OCI-LY7 (cell line): Measurements from ENCODE around the gene PLK2. TPM values are rescaled to one million over a fixed set of nuclear protein-coding genes. Genes with fewer than 3 reads are reported as not detected.

Experiments
- BruUV-seq: library from RNA; stranded (reverse); fragments of 400-500 nt; replicated peaks from 2 replicates; lab custom pipeline; 2021; lab: Mats Ljungman, UMichigan
- CTCF ChIA-PET: fragments of 300-600 bp; sonication (Branson Sonifier 250); formaldehyde crosslinking; loops from one replicate; lab custom pipeline; 2022; ENCODE audit warnings: antibody characterized with exemption; ENCODE audit not compliant: unreplicated experiment; lab: Charles Lee
- POLR2A ChIA-PET: fragments of 300-600 bp; sonication (Branson Sonifier 250); formaldehyde crosslinking; loops from one replicate; lab custom pipeline; 2022; ENCODE audit warnings: antibody characterized with exemption; lab: Charles Lee
- DNase-seq: peaks from one replicate; pipeline ENCODE4 v3.0.0-alpha.2; 2015; ENCODE audit warnings: low spot score
- H2AFZ ChIP-seq: fragments of 200-600 bp; sonication (generic), shearing (Covaris generic); 2 replicates; pipeline ENCODE4 v1.6.1; 2014; ENCODE audit warnings: mild to moderate bottlenecking, antibody characterized with exemption, low read length, moderate library complexity
- H3K27ac ChIP-seq: fragments of 200-600 bp; sonication (generic); 2 replicates; pipeline ENCODE4 v1.5.1; 2014; ENCODE audit warnings: mixed run types, low read depth, mild to moderate bottlenecking, moderate library complexity, low read length, inconsistent platforms; ENCODE audit not compliant: poor library complexity, severe bottlenecking
- H3K36me3 ChIP-seq: fragments of 200-600 bp; sonication (generic); 2 replicates; pipeline ENCODE4 v1.6.1; 2014; ENCODE audit warnings: mild to moderate bottlenecking, antibody characterized with exemption, low read length, moderate library complexity, mixed read lengths; ENCODE audit not compliant: insufficient read depth
- H3K4me1 ChIP-seq: fragments of 200-600 bp; sonication (generic); 2 replicates; pipeline ENCODE4 v1.5.1; 2014; ENCODE audit warnings: mild to moderate bottlenecking, low read length; ENCODE audit not compliant: insufficient read depth, poor library complexity, severe bottlenecking
- H3K4me2 ChIP-seq: fragments of 200-600 bp; sonication (generic); 2 replicates; pipeline ENCODE4 v1.6.1; 2014; ENCODE audit warnings: mild to moderate bottlenecking, low read length
- H3K4me3 ChIP-seq: fragments of 200-600 bp; sonication (generic); 2 replicates; pipeline ENCODE4 v1.5.1; 2014; ENCODE audit warnings: mild to moderate bottlenecking, low read depth, low read length; ENCODE audit not compliant: poor library complexity, severe bottlenecking
- H3K79me2 ChIP-seq: fragments of 200-600 bp; sonication (generic); 2 replicates; pipeline ENCODE4 v1.6.1; 2016; ENCODE audit warnings: low read depth, mild to moderate bottlenecking, low read length, moderate library complexity, mixed read lengths; ENCODE audit not compliant: insufficient read depth
- H3K9me2 ChIP-seq: fragments of 200-600 bp; sonication (generic); 2 replicates; pipeline ENCODE4 v1.6.1; 2016; ENCODE audit warnings: mild to moderate bottlenecking, low read length, mixed read lengths; ENCODE audit not compliant: insufficient read depth
- H3K9me3 ChIP-seq: fragments of 200-600 bp; sonication (generic); 2 replicates; pipeline ENCODE4 v1.6.1; 2014; ENCODE audit warnings: mild to moderate bottlenecking, mixed run types, low read length, mixed read lengths
- H4K20me1 ChIP-seq: fragments of 200-600 bp; sonication (generic); 2 replicates; pipeline ENCODE4 v1.6.1; 2014; ENCODE audit warnings: mild to moderate bottlenecking, antibody characterized with exemption, low read length, moderate library complexity, mixed read lengths; ENCODE audit not compliant: insufficient read depth
- EZH2phosphoT487 ChIP-seq: fragments of 200-600 bp; sonication (generic); IDR thresholded peaks from 2 replicates; pipeline ENCODE4 v1.6.1; 2018; ENCODE audit warnings: low read depth, borderline replicate concordance, mild to moderate bottlenecking, mixed run types, antibody characterized with exemption, low read length, moderate library complexity, mixed read lengths
- intact Hi-C: fragments of 100-400 bp; cut with micrococcal nuclease; formaldehyde crosslinking; loops from one replicate; pipeline ENCODE4 v1.10.0; 2022; ENCODE audit not compliant: unreplicated experiment
- total RNA-seq, 2 experiments: library from RNA; depleted of rRNA in 1 of 2; stranded (reverse); fragments of >200 nt in 1 of 2; shearing (Covaris generic) in 1 of 2; gene quantifications; 2 replicates each; pipeline ENCODE4 v1.2.3, GENCODE V29; 2014 to 2022
- TF ChIP-seq, protein P1 (sequence below): fragments of 200-600 bp; sonication (generic); conservative IDR thresholded peaks from 2 replicates; pipeline ENCODE4 v1.5.1; 2014; ENCODE audit warnings: mild to moderate bottlenecking, antibody characterized with exemption, low read length, moderate library complexity, mixed read lengths

Gene PLK2
- total RNA-seq, 2 experiments from 2014 or later = 0.19 to 0.59 TPM

DNA sequence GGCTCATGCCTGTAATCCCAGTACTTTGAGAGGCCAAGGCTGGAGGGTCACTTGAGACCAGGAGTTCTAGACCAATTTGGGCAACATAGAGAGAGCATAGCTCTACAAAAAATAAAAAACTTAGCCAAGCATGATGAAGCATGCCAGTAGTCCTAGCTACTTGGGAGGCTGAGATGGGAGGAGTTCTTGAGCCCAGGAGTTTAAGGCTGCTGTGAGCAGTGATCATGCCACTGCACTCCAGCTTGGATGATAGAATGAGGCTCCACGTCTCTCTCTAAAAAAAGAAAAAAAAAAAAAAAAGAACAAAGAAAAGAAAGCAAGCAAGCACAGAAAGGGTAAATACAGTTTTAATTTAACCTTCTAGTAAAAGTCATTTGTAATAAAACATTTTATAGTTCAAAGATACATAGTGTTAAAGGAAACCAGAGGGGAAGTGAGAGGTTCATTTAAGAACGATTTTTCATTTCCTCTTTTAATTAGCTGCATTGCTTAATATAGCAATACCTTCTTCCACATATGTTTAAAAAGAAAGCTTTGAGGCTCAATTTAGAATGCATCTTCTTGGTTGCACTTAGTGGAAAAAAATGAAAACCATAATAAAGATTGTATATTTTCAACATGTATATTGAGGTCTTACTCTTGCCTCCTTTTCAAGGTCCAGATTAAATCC, 46.2 kb upstream of the PLK2 start:
- TF ChIP-seq, protein P1, sequence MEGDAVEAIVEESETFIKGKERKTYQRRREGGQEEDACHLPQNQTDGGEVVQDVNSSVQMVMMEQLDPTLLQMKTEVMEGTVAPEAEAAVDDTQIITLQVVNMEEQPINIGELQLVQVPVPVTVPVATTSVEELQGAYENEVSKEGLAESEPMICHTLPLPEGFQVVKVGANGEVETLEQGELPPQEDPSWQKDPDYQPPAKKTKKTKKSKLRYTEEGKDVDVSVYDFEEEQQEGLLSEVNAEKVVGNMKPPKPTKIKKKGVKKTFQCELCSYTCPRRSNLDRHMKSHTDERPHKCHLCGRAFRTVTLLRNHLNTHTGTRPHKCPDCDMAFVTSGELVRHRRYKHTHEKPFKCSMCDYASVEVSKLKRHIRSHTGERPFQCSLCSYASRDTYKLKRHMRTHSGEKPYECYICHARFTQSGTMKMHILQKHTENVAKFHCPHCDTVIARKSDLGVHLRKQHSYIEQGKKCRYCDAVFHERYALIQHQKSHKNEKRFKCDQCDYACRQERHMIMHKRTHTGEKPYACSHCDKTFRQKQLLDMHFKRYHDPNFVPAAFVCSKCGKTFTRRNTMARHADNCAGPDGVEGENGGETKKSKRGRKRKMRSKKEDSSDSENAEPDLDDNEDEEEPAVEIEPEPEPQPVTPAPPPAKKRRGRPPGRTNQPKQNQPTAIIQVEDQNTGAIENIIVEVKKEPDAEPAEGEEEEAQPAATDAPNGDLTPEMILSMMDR = no peak
- TF ChIP-seq EZH2phosphoT487 = no peak
- peak; percentile 67 for DNase-seq
- no peak overlapping the region for H3K4me3 ChIP-seq
- H3K4me1 ChIP-seq = peaks cover 17% of the 10 kb centered on the region
- no peak overlapping the region for H2AFZ ChIP-seq
- 0 out of 2 replicates have a peak, but pooled peaks cover 4% of the 10 kb centered on the region for H4K20me1 ChIP-seq
- no peaks in the 10 kb centered on the region for H3K9me2 ChIP-seq
- ChIA-PET CTCF (interaction anchor here (0.6 kb wide), 1 partner anchor 16 kb away, joined by 3 read pairs; no protein-coding TSS in a partner anchor), POLR2A (interaction anchor here (0.7 kb wide), 3 partner anchors 129 to 1232 kb away, joined by 3 to 4 read pairs (median 3); no protein-coding TSS in a partner anchor)
- no peak overlapping the region for H3K27ac ChIP-seq
- no peaks in the 10 kb centered on the region for H3K79me2 ChIP-seq
- H3K36me3 ChIP-seq = no peaks in the 10 kb centered on the region
- no TSS peak for BruUV-seq
- H3K4me2 ChIP-seq = peak overlapping the region; percentile 47
- intact Hi-C loops = loop anchor here (2.0 kb wide), 1 partner anchor 15 kb away; the partner anchor contains the start of gene GAPT
- no peaks in the 10 kb centered on the region for H3K9me3 ChIP-seq

DNA sequence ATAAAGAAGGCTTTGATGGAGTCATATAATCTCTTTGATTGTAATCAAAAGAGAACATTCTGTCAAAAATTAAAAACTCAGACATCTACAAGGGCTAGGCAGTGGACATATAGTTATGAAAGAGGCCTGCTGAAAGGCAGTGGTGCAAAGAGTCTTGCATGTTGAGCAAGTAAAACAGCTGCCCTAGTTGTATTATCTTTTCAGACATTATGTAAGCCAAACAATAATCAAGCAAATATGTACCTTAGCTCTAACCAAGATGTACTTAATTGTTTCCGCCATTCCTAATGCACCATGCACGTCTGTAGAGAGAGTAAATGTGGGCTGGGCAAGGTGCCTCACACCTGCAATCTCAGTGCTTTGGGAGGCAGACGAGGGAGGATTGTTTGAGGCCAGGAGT, 45.6 kb upstream of the PLK2 start:
- H4K20me1 ChIP-seq = 0 out of 2 replicates have a peak, but pooled peaks cover 4% of the 10 kb centered on the region
- H3K9me2 ChIP-seq = no peaks in the 10 kb centered on the region
- H3K4me3 ChIP-seq = no peak overlapping the region
- ChIA-PET CTCF (interaction anchor here (0.6 kb wide), 1 partner anchor 16 kb away, joined by 3 read pairs; no protein-coding TSS in a partner anchor), POLR2A (interaction anchor here (0.7 kb wide), 2 partner anchors 128 to 277 kb away, joined by 3 to 4 read pairs; no protein-coding TSS in a partner anchor)
- no peak overlapping the region for H2AFZ ChIP-seq
- H3K36me3 ChIP-seq = no peaks in the 10 kb centered on the region
- DNase-seq = no peak
- peaks cover 23% of the 10 kb centered on the region for H3K4me1 ChIP-seq
- H3K4me2 ChIP-seq = peak overlapping the region; percentile 47
- intact Hi-C loops = no loop called here
- BruUV-seq = no TSS peak
- no peaks in the 10 kb centered on the region for H3K9me3 ChIP-seq
- H3K27ac ChIP-seq = no peak overlapping the region
- H3K79me2 ChIP-seq = no peaks in the 10 kb centered on the region
- TF ChIP-seq, protein P1 = no peak
- TF ChIP-seq EZH2phosphoT487 = no peak

DNA sequence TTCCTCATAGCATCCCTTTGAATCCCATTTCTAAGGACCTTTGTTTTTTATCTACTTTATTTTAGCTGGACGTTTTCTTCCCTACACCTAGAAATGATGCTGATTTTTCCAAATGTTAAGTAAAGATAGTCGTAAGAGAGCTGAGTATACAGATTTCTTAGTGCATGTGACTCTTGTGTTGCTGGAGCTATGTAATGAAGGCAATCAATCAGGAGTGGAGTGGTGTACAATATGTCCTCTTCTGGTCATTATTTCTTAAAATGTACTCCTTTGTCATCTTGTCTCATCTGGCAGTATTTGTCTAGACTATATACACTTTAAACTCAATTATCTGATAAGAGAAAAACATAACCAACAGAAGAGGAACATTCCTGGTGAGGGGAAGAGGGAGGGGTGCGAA, 44.9 kb upstream of the PLK2 start:
- TF ChIP-seq EZH2phosphoT487 = no peak
- TF ChIP-seq, protein P1 = no peak
- no peaks in the 10 kb centered on the region for H3K9me2 ChIP-seq
- no peaks in the 10 kb centered on the region for H3K79me2 ChIP-seq
- POLR2A ChIA-PET = no interaction called here
- H3K27ac ChIP-seq = no peak overlapping the region
- H3K4me1 ChIP-seq = peaks cover 30% of the 10 kb centered on the region
- DNase-seq = no peak
- H4K20me1 ChIP-seq = 0 out of 2 replicates have a peak, but pooled peaks cover 4% of the 10 kb centered on the region
- no peak overlapping the region for H3K4me3 ChIP-seq
- CTCF ChIA-PET = no interaction called here
- intact Hi-C loops = no loop called here
- H3K36me3 ChIP-seq = no peaks in the 10 kb centered on the region
- no TSS peak for BruUV-seq
- no peak overlapping the region for H3K4me2 ChIP-seq
- H3K9me3 ChIP-seq = no peaks in the 10 kb centered on the region
- H2AFZ ChIP-seq = no peak overlapping the region
